ENCODE data around the gene KLK8.

- TF ChIP-seq SCRT2 (tag by site-specific recombination; IDR thresholded peaks at IDR 0.05) (no peak), ZNF624 (tag by site-specific recombination; IDR thresholded peaks at IDR 0.05) (no peak), ZNF776 (tag by site-specific recombination; IDR thresholded peaks at IDR 0.05; ENCODE audit: borderline replicate concordance) (no peak), ZNF596 (tag by site-specific recombination; IDR thresholded peaks at IDR 0.05) (no peak), CTCF (tag by site-specific recombination; IDR thresholded peaks at IDR 0.05) (no peak), GLI4 (tag by site-specific recombination; IDR thresholded peaks at IDR 0.05) (no peak), ZNF302 (tag by site-specific recombination; IDR thresholded peaks at IDR 0.05; ENCODE audit: low read depth) (no peak), PRDM1 (tag by site-specific recombination; IDR thresholded peaks at IDR 0.05) (no peak), ZNF223 (tag by site-specific recombination; IDR thresholded peaks at IDR 0.05) (no peak)
Measured at GRCh38 chr19:50994129-50994528, 7.3 kb downstream of the KLK8 start.

All from HEK293 (cell line).